ENCODE data around the gene DEXI. TPM values are rescaled to one million over a fixed set of nuclear protein-coding genes. Genes with fewer than 3 reads are reported as not detected.

DEXI gene
- total and polyA plus RNA-seq, 9 of the 15 experiments (the other 6 are each of a cell fraction or from before 2014, with no cell fraction given), result 2.9 to 40.1 (median 22.0) TPM

DNA sequence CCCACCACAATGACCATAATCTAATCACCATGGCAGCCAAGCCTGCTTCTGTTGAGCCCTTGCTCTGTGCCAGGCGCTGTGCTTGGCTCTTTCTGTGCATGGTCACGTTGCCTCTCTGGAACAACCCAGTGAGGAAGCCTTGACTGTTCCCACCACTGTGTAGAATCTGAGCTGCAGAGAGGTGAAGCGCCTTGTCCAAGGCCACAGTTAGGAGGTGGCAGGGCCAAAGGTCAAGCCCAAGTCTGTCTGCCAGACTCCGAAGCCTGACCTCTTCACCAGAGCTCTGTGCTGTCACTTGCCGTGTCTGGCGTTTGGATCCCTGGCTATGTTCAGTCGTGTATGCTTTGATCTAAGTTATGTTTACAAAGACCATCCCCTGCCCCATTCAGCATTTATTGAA, 12.6 kb upstream of the DEXI start:
- Histone ChIP-seq H3K9me1 (ENCODE audit: control insufficient read depth, insufficient read depth, low read length) (no peaks in the 10 kb centered on the region), H3K27me3 (ENCODE audit: control insufficient read depth in 2 of 2, insufficient read depth in 2 of 2, low read length in 2 of 2) (no peaks in the 10 kb centered on the region), H3K27ac (ENCODE audit: extremely low read depth, low read depth, low read length) (no peak overlapping the region), H3K79me2 (ENCODE audit: control insufficient read depth, insufficient read depth, low read length) (peaks cover 21% of the 10 kb centered on the region; the same call in 1 of the 3 replicates), H3K36me3 (ENCODE audit: control insufficient read depth, insufficient read depth, low read length) (peaks cover 10% of the 10 kb centered on the region; the same call in 1 of the 3 replicates), H2AFZ (ENCODE audit: low read depth, low read length) (no peak overlapping the region), H3K9me3 (replicated peaks; ENCODE audit: control insufficient read depth, insufficient read depth, low read depth, low read length) (no peaks in the 10 kb centered on the region), H3K4me2 (ENCODE audit: insufficient read depth, low read length) (no peak overlapping the region), H3K4me1 (replicated peaks in 1 of 2; ENCODE audit: control insufficient read depth in 2 of 2, insufficient read depth in 2 of 2, low read length in 2 of 2) (peaks cover 0 to 6% of the 10 kb centered on the region in 2 experiments; a peak in 1 of 5 replicates), H4K20me1 (replicated peaks; ENCODE audit: control insufficient read depth, insufficient read depth, low read length) (peaks cover 7% of the 10 kb centered on the region; the same call in 1 of the 2 replicates), H3K4me3 (no peak overlapping the region), H3K9ac (ENCODE audit: insufficient read depth in 1 of 2, low read depth in 2 of 2, low read length in 2 of 2) (0 out of 4 replicates have a peak overlapping the region, but pooled peaks of 1 of the 2 experiments have one; percentile 37)
- DNase-seq (ENCODE audit: extremely low read depth in 1 of 4, low spot score in 3 of 4) (no peak), FAIRE-seq (no peak), ATAC-seq (no peak)
- WGBS (ENCODE audit: insufficient coverage, low coverage, missing lambda C conversion rate), result 71% methylated on average over 7 of the region's 7 CpGs
- TF ChIP-seq, protein P1, sequence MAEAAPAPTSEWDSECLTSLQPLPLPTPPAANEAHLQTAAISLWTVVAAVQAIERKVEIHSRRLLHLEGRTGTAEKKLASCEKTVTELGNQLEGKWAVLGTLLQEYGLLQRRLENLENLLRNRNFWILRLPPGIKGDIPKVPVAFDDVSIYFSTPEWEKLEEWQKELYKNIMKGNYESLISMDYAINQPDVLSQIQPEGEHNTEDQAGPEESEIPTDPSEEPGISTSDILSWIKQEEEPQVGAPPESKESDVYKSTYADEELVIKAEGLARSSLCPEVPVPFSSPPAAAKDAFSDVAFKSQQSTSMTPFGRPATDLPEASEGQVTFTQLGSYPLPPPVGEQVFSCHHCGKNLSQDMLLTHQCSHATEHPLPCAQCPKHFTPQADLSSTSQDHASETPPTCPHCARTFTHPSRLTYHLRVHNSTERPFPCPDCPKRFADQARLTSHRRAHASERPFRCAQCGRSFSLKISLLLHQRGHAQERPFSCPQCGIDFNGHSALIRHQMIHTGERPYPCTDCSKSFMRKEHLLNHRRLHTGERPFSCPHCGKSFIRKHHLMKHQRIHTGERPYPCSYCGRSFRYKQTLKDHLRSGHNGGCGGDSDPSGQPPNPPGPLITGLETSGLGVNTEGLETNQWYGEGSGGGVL (CRISPR knock-in tag; IDR thresholded peaks at IDR 0.05), result no peak
- TF ChIP-seq ILK (tag; IDR thresholded peaks at IDR 0.05; ENCODE audit: borderline replicate concordance, low read depth), result no peak
- TF ChIP-seq, protein P2, sequence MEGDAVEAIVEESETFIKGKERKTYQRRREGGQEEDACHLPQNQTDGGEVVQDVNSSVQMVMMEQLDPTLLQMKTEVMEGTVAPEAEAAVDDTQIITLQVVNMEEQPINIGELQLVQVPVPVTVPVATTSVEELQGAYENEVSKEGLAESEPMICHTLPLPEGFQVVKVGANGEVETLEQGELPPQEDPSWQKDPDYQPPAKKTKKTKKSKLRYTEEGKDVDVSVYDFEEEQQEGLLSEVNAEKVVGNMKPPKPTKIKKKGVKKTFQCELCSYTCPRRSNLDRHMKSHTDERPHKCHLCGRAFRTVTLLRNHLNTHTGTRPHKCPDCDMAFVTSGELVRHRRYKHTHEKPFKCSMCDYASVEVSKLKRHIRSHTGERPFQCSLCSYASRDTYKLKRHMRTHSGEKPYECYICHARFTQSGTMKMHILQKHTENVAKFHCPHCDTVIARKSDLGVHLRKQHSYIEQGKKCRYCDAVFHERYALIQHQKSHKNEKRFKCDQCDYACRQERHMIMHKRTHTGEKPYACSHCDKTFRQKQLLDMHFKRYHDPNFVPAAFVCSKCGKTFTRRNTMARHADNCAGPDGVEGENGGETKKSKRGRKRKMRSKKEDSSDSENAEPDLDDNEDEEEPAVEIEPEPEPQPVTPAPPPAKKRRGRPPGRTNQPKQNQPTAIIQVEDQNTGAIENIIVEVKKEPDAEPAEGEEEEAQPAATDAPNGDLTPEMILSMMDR (IDR thresholded peaks at IDR 0.05 in 2 of 3, conservative IDR thresholded peaks at IDR 0.05 in 1 of 3; ENCODE audit: insufficient read depth in 2 of 3, low read depth in 1 of 3, low read length in 3 of 3), result no peak
- no peak for TF ChIP-seq TSC22D4 (tag; IDR thresholded peaks at IDR 0.05)
- intact Hi-C loops (cut with micrococcal nuclease), result loop anchor here (5.0 kb wide), 1 partner anchor 417 kb away; no protein-coding TSS in a partner anchor
- ChIA-PET CTCF (ENCODE audit: low intra/inter-chr PET ratio) (interaction anchor here (0.8 kb wide), 1 partner anchor 451 kb away, joined by 3 read pairs; no protein-coding TSS in a partner anchor), POLR2A (no interaction called here)
- in situ Hi-C loops (cut with MboI), result loop anchor here (5.0 to 25.0 kb wide), 4 partner anchors 307 to 860 kb away; partner anchors contain the start of gene SNN
- BruUV-seq (replicated peaks), result no TSS peak

Measured in K562 (cell line).